ENCODE data around the gene SMAGP.

GRCh38 chr12:51285843-51286242 lies 15.6 kb upstream of the SMAGP start:
- TF ChIP-seq CTCF (IDR thresholded peaks at IDR 0.05; ENCODE audit: insufficient read depth, low read length) (no peak), SPI1 (IDR thresholded peaks at IDR 0.05; ENCODE audit: borderline replicate concordance, low read depth) (no peak)

Measured in HL-60 (cell line).